Fibroblast of lung (primary cell): ENCODE data around the gene CELF2. TPM values are rescaled to one million over a fixed set of nuclear protein-coding genes. Genes with fewer than 3 reads are reported as not detected.

Experiments used
- DNase-seq, 2 donors: peaks; one replicate each; pipeline versions ENCODE4 v3.0.0 to v3.0.0-alpha.2; 2010; ENCODE audit warnings: low read depth in 2 of 2
- H2AFZ ChIP-seq: 2 replicates; pipeline ENCODE4 v1.5.1; 2012; ENCODE audit warnings: low read length, control low read depth, inconsistent platforms
- H3K27ac ChIP-seq: 2 replicates; pipeline ENCODE4 v1.5.1; 2011; ENCODE audit warnings: low read length, control low read depth; ENCODE audit not compliant: insufficient read depth
- H3K27me3 ChIP-seq: 2 replicates; pipeline ENCODE4 v1.5.1; 2011; ENCODE audit warnings: mild to moderate bottlenecking, low read length; ENCODE audit not compliant: control insufficient read depth, insufficient read depth
- H3K36me3 ChIP-seq: 2 replicates; pipeline ENCODE4 v1.5.1; 2011; ENCODE audit warnings: low read length; ENCODE audit not compliant: control insufficient read depth, insufficient read depth
- H3K4me1 ChIP-seq: 2 replicates; pipeline ENCODE4 v1.5.1; 2011; ENCODE audit warnings: low read length; ENCODE audit not compliant: control insufficient read depth, insufficient read depth; ENCODE audit errors: extremely low read depth
- H3K4me2 ChIP-seq: 2 replicates; pipeline ENCODE4 v1.5.1; 2011; ENCODE audit warnings: low read length, control low read depth; ENCODE audit not compliant: insufficient read depth; ENCODE audit errors: extremely low read depth
- H3K4me3 ChIP-seq, 4 experiments: fragments of 200-600 bp in 1 of 4; sonication (generic) in 1 of 4; replicated peaks in 1 of 4; 2 replicates each; pipeline ENCODE4 v1.5.1; 2011 to 2016; ENCODE audit warnings: low read length in 4 of 4, low read depth in 3 of 4, mild to moderate bottlenecking in 3 of 4, control low read depth in 2 of 4, inconsistent platforms in 1 of 4, mixed read lengths in 1 of 4; ENCODE audit not compliant: insufficient read depth in 1 of 4; ENCODE audit errors: control extremely low read depth in 1 of 4
- H3K79me2 ChIP-seq: 2 replicates; pipeline ENCODE4 v1.5.1; 2012; ENCODE audit warnings: mild to moderate bottlenecking, low read length, inconsistent platforms; ENCODE audit not compliant: control insufficient read depth, insufficient read depth
- H3K9ac ChIP-seq: 2 replicates; pipeline ENCODE4 v1.5.1; 2011; ENCODE audit warnings: mild to moderate bottlenecking, low read length, control low read depth; ENCODE audit not compliant: insufficient read depth
- H3K9me3 ChIP-seq: 2 replicates; pipeline ENCODE4 v1.5.1; 2012; ENCODE audit warnings: low read depth, low read length; ENCODE audit not compliant: control insufficient read depth, insufficient read depth
- H4K20me1 ChIP-seq: 2 replicates; pipeline ENCODE4 v1.5.1; 2011; ENCODE audit warnings: low read length; ENCODE audit not compliant: control insufficient read depth, insufficient read depth; ENCODE audit errors: extremely low read depth
- CTCF ChIP-seq, 2 donors: IDR thresholded peaks in 1 of 2; conservative IDR thresholded peaks in 1 of 2; 1 replicate in 1 of 2; 2 replicates in 1 of 2; pipeline ENCODE4 v1.5.1; 2011 to 2012; ENCODE audit warnings: low read length in 2 of 2, control low read depth in 1 of 2, inconsistent platforms in 1 of 2, low read depth in 1 of 2, mild to moderate bottlenecking in 1 of 2
- EZH2 ChIP-seq: IDR thresholded peaks from 2 replicates; pipeline ENCODE4 v1.5.1; 2012; ENCODE audit warnings: low read length, control low read depth, mild to moderate bottlenecking; ENCODE audit errors: missing control alignments
- polyA plus RNA-seq, 2 donors: library from polyadenylated mRNA; depleted of rRNA in 1 of 2; stranded (reverse) in 1 of 2; unstranded in 1 of 2; fragments of >200 nt; gene quantifications; 2 replicates each; pipeline ENCODE4 v1.2.1, GENCODE V29; 2011 to 2012; ENCODE audit warnings: missing spikeins in 1 of 2
- total RNA-seq: library from RNA; depleted of rRNA; stranded (reverse); fragments of >200 nt; gene quantifications from 2 replicates; pipeline ENCODE4 v1.2.1, GENCODE V29; 2014

The CELF2 gene
- total and polyA plus RNA-seq, 2 donors (not counting 1 experiment from before 2014, with no cell fraction given) = 16.9 to 25.1 TPM

GRCh38 chr10:11013836-11014235, 3.8 kb upstream of the CELF2 start:
- H3K4me2 ChIP-seq = no peak overlapping the region
- no peak overlapping the region for H2AFZ ChIP-seq
- no peak for TF ChIP-seq CTCF (conservative IDR thresholded peaks at IDR 0.05 in 1 of 2, IDR thresholded peaks at IDR 0.05 in 1 of 2; ENCODE audit: low read depth in 1 of 2, low read length in 2 of 2)
- no peak for TF ChIP-seq EZH2
- no peaks in the 10 kb centered on the region for H3K36me3 ChIP-seq
- no peaks in the 10 kb centered on the region for H4K20me1 ChIP-seq
- H3K4me1 ChIP-seq = no peaks in the 10 kb centered on the region
- H3K27me3 ChIP-seq = peaks cover 5% of the 10 kb centered on the region
- H3K79me2 ChIP-seq = no peaks in the 10 kb centered on the region
- H3K9ac ChIP-seq = no peak overlapping the region
- H3K9me3 ChIP-seq = no peaks in the 10 kb centered on the region
- H3K4me3 ChIP-seq = no peak overlapping the region
- no peak for DNase-seq
- no peak overlapping the region for H3K27ac ChIP-seq

GRCh38 chr10:11014671-11015445, 2.8 kb upstream of the CELF2 start:
- H3K4me3 ChIP-seq = no peak overlapping the region
- H2AFZ ChIP-seq = no peak overlapping the region
- H3K79me2 ChIP-seq = no peaks in the 10 kb centered on the region
- H3K27ac ChIP-seq = no peak overlapping the region
- no peak for TF ChIP-seq CTCF (conservative IDR thresholded peaks at IDR 0.05 in 1 of 2, IDR thresholded peaks at IDR 0.05 in 1 of 2; ENCODE audit: low read depth in 1 of 2, low read length in 2 of 2)
- TF ChIP-seq EZH2 = no peak
- H3K36me3 ChIP-seq = no peaks in the 10 kb centered on the region
- H3K27me3 ChIP-seq = peaks cover 10% of the 10 kb centered on the region
- no peak for DNase-seq
- H3K4me2 ChIP-seq = no peak overlapping the region
- H3K9me3 ChIP-seq = no peaks in the 10 kb centered on the region
- H3K4me1 ChIP-seq = no peaks in the 10 kb centered on the region
- H4K20me1 ChIP-seq = no peaks in the 10 kb centered on the region
- H3K9ac ChIP-seq = no peak overlapping the region

DNA sequence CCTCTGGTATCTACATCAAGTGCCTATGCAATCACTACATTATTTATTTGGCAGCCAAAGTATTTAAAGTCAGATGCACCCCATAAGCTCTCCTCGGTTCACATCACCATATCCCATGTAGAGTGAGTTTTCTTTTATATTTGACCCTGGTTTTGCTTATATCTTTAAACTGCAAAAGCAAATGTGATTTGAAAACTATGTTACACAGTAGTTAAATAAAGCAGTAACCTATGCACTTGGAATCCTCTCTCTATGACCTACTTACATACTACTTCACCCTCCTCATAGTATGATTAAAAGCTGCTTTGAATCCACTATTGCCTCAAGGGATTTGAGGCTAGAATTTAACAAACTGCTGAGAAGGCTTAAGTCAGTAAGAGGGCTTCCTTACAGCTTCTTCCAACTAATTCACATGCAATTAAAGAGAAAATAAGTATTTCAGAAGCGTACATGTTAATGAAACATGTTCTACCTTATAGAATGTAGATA, 2.2 kb upstream of the CELF2 start:
- Histone ChIP-seq H3K4me3 (no peak overlapping the region), H3K4me2 (no peak overlapping the region), H3K79me2 (no peaks in the 10 kb centered on the region), H3K9ac (no peak overlapping the region), H2AFZ (no peak overlapping the region), H3K4me1 (no peaks in the 10 kb centered on the region), H4K20me1 (no peaks in the 10 kb centered on the region), H3K27me3 (peaks cover 11% of the 10 kb centered on the region), H3K27ac (no peak overlapping the region), H3K36me3 (no peaks in the 10 kb centered on the region), H3K9me3 (no peaks in the 10 kb centered on the region)
- no peak for TF ChIP-seq EZH2
- TF ChIP-seq CTCF (conservative IDR thresholded peaks at IDR 0.05 in 1 of 2, IDR thresholded peaks at IDR 0.05 in 1 of 2; ENCODE audit: low read depth in 1 of 2, low read length in 2 of 2) = no peak
- DNase-seq = no peak
